HCT116 (cell line): Measurements from ENCODE around the gene SEC24D. TPM values are rescaled to one million over a fixed set of nuclear protein-coding genes. Genes with fewer than 3 reads are reported as not detected.

ENCODE experiments used
- ATAC-seq: fragments of 200-7000 bp; cut with Tn5 transposase; 2 replicates; pipeline ENCODE4 v1.9.1; 2020; ENCODE audit warnings: mild to moderate bottlenecking, moderate library complexity
- BruUV-seq: library from RNA; stranded (reverse); fragments of 400-500 nt; replicated peaks from 2 replicates; lab custom pipeline; 2021; lab: Mats Ljungman, UMichigan
- CTCF ChIA-PET: fragments of 300-600 bp; sonication (Branson Sonifier 250); formaldehyde crosslinking; loops from one replicate; lab custom pipeline; 2021; ENCODE audit warnings: antibody characterized with exemption; lab: Charles Lee
- POLR2A ChIA-PET: fragments of 300-600, 350-600 bp; sonication (Branson Sonifier 250); formaldehyde crosslinking; loops from one replicate; lab custom pipeline; 2021; ENCODE audit warnings: antibody characterized with exemption; lab: Charles Lee
- RAD21 ChIA-PET, 2 experiments: fragments of 300-600 bp; sonication (Branson Sonifier 250); formaldehyde crosslinking; loops; one replicate each; lab custom pipeline; 2023; ENCODE audit warnings: low total read pairs in 2 of 2; ENCODE audit not compliant: uncharacterized antibody in 2 of 2, unreplicated experiment in 2 of 2, low non-redundant PET in 1 of 2; lab: Charles Lee
- DNase-seq: peaks from one replicate; pipeline ENCODE4 v3.0.0-alpha.2; 2010; ENCODE audit warnings: low read depth, low spot score
- H2AFZ ChIP-seq: fragments of 200-600 bp; shearing (Covaris generic), sonication (generic); 2 replicates; pipeline ENCODE4 v1.6.1; 2017; ENCODE audit warnings: low read depth, mixed run types, mixed read lengths, antibody characterized with exemption, low read length; ENCODE audit not compliant: poor library complexity, severe bottlenecking
- H3K27ac ChIP-seq: 2 replicates; pipeline ENCODE4 v1.5.1; 2012; ENCODE audit warnings: low read depth, low read length
- H3K27me3 ChIP-seq: fragments of 200-600 bp; sonication (generic); 2 replicates; pipeline ENCODE4 v1.6.1; 2016; ENCODE audit warnings: mixed run types, low read length, mixed read lengths; ENCODE audit not compliant: insufficient read depth
- H3K36me3 ChIP-seq, 2 experiments: fragments of 200-500 bp in 1 of 2; fragments of 200-600 bp in 1 of 2; sonication (Bioruptor generic) in 1 of 2; sonication (generic) in 1 of 2; 2 replicates each; pipeline versions ENCODE4 v1.5.1 to v1.6.1; 2014 to 2016; ENCODE audit warnings: low read length in 2 of 2, inconsistent platforms in 1 of 2, mixed read lengths in 1 of 2, mixed run types in 1 of 2; ENCODE audit not compliant: insufficient read depth in 2 of 2, control insufficient read depth in 1 of 2
- H3K4me1 ChIP-seq, 2 experiments: fragments of 200-600 bp in 1 of 2; sonication (generic) in 1 of 2; 2 replicates each; pipeline versions ENCODE4 v1.5.1 to v1.6.1; 2012 to 2017; ENCODE audit warnings: low read length in 2 of 2, inconsistent platforms in 1 of 2, mild to moderate bottlenecking in 1 of 2, mixed read lengths in 1 of 2, mixed run types in 1 of 2, moderate library complexity in 1 of 2; ENCODE audit not compliant: insufficient read depth in 2 of 2, control insufficient read depth in 1 of 2
- H3K4me2 ChIP-seq: fragments of 200-600 bp; sonication (generic); 2 replicates; pipeline ENCODE4 v1.6.1; 2017; ENCODE audit warnings: mixed run types, low read length, mixed read lengths
- H3K4me3 ChIP-seq, 2 experiments: fragments of 200-600 bp in 1 of 2; sonication (generic) in 1 of 2; replicated peaks in 1 of 2; 2 replicates each; pipeline ENCODE4 v1.5.1; 2011 to 2016; ENCODE audit warnings: low read length in 2 of 2, control low read depth in 1 of 2, low read depth in 1 of 2, mild to moderate bottlenecking in 1 of 2, mixed read lengths in 1 of 2, mixed run types in 1 of 2
- H3K79me2 ChIP-seq: fragments of 200-600 bp; sonication (generic); 2 replicates; pipeline ENCODE4 v1.6.1; 2017; ENCODE audit warnings: mild to moderate bottlenecking, mixed run types, low read length, moderate library complexity, mixed read lengths; ENCODE audit not compliant: insufficient read depth
- H3K9ac ChIP-seq: fragments of 200-600 bp; sonication (generic); 2 replicates; pipeline ENCODE4 v1.6.1; 2016; ENCODE audit warnings: low read length, mixed read lengths
- H3K9me2 ChIP-seq: fragments of 200-600 bp; sonication (generic), shearing (Covaris generic); 2 replicates; pipeline ENCODE4 v1.6.1; 2017; ENCODE audit warnings: mixed run types, mild to moderate bottlenecking, moderate library complexity; ENCODE audit not compliant: insufficient read depth
- H3K9me3 ChIP-seq, 2 experiments: fragments of 200-500 bp in 1 of 2; fragments of 200-600 bp in 1 of 2; sonication (Bioruptor generic) in 1 of 2; sonication (generic) in 1 of 2; 2 replicates each; pipeline ENCODE4 v1.6.1; 2014 to 2017; ENCODE audit warnings: low read length in 2 of 2, mixed read lengths in 2 of 2, inconsistent platforms in 1 of 2, low read depth in 1 of 2, mild to moderate bottlenecking in 1 of 2, mixed run types in 1 of 2, moderate library complexity in 1 of 2; ENCODE audit not compliant: control insufficient read depth in 1 of 2, insufficient read depth in 1 of 2
- H4K20me1 ChIP-seq: fragments of 200-600 bp; sonication (generic), shearing (Covaris generic); 2 replicates; pipeline ENCODE4 v1.6.1; 2017; ENCODE audit warnings: mixed run types, mild to moderate bottlenecking, moderate library complexity; ENCODE audit not compliant: insufficient read depth
- CBX3 ChIP-seq: IDR thresholded peaks from 2 replicates; pipeline ENCODE4 v1.6.1; 2012; ENCODE audit warnings: low read depth
- EGR1 ChIP-seq: IDR thresholded peaks from 2 replicates; pipeline ENCODE4 v1.6.1; 2012; ENCODE audit warnings: low read depth
- ELF1 ChIP-seq: IDR thresholded peaks from 2 replicates; pipeline ENCODE4 v1.6.1; 2012; ENCODE audit warnings: low read depth, borderline replicate concordance
- EZH2phosphoT487 ChIP-seq: fragments of 200-600 bp; IDR thresholded peaks from 2 replicates; pipeline ENCODE4 v1.6.1; 2018; ENCODE audit warnings: antibody characterized with exemption, borderline replicate concordance
- SP1 ChIP-seq: IDR thresholded peaks from 2 replicates; pipeline ENCODE4 v1.6.1; 2012; ENCODE audit warnings: low read depth
- SRF ChIP-seq: IDR thresholded peaks from 2 replicates; pipeline ENCODE4 v1.6.1; 2012; ENCODE audit warnings: low read depth
- ZFX ChIP-seq: fragments of 450-650 bp; IDR thresholded peaks from 2 replicates; pipeline ENCODE4 v1.6.1; 2017
- ZNF274 ChIP-seq: fragments of 200-500 bp; sonication (Bioruptor generic); IDR thresholded peaks from 2 replicates; pipeline ENCODE4 v1.6.1; 2014; ENCODE audit warnings: mild to moderate bottlenecking, low read depth, low read length, inconsistent platforms
- intact Hi-C: fragments of 100-400 bp; cut with micrococcal nuclease; formaldehyde crosslinking; loops from 2 replicates; pipeline ENCODE4 v1.10.0; 2022
- total RNA-seq: library from RNA; stranded (reverse); gene quantifications from one replicate; pipeline ENCODE4 v1.2.1, GENCODE V29; 2021; ENCODE audit not compliant: unreplicated experiment
- TF ChIP-seq, protein P1 (sequence below): IDR thresholded peaks from 2 replicates; pipeline ENCODE4 v1.6.1; 2012; ENCODE audit warnings: low read depth

The SEC24D gene
- total RNA-seq, 1 experiment from 2014 or later: 28.5 TPM

DNA sequence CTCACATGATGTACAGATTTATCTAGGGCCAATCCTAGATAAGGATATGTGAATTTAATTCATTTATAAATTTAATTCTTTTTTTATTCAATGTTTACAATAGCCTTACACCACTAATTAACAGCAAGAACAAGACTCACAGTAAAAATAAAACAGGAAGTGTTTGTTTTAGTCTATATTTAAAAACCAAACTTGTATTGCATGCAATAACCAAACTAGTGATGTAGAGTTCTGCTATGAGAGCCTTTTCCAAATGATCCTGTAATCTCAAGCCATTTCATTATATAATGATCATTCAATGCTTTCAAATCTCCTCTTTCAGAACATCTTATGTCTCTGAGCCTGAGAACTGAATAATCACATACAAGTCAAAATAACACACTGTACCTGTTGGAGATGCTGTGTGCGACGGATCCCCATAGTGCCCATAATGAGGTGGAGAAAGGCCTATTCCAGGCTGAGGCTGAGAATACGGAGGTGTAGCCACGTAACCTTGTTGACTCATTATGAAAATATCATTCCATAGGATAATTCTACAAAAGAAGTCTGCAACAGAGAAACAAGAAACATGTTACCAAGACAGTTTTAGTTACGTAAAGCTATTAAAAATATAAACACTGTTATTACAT, 2.6 kb downstream of the SEC24D start:
- Histone ChIP-seq H3K27ac (no peak overlapping the region), H3K9me3 (no peaks in the 10 kb centered on the region), H3K4me2 (no peak overlapping the region), H4K20me1 (no peaks in the 10 kb centered on the region), H3K4me3 (no peak overlapping the region), H3K9ac (no peak overlapping the region), H3K27me3 (no peaks in the 10 kb centered on the region), H3K79me2 (peaks cover 16% of the 10 kb centered on the region; the same call in 1 of the 2 replicates), H2AFZ (no peak overlapping the region), H3K9me2 (no peaks in the 10 kb centered on the region), H3K4me1 (peaks cover 3 to 18% of the 10 kb centered on the region in 2 experiments; a peak in 2 of 4 replicates), H3K36me3 (peaks cover 4% of the 10 kb centered on the region in 2 experiments; a peak in 2 of 4 replicates)
- CTCF ChIA-PET: no interaction called here
- POLR2A ChIA-PET: no interaction called here
- intact Hi-C loops: no loop called here
- RAD21 ChIA-PET: no interaction called here
- DNase-seq: no peak
- BruUV-seq: no TSS peak
- TF ChIP-seq ELF1: no peak
- TF ChIP-seq ZFX: no peak
- no peak for TF ChIP-seq ZNF274
- no peak for TF ChIP-seq EGR1
- TF ChIP-seq SRF: no peak
- no peak for TF ChIP-seq SP1
- TF ChIP-seq, protein P1, sequence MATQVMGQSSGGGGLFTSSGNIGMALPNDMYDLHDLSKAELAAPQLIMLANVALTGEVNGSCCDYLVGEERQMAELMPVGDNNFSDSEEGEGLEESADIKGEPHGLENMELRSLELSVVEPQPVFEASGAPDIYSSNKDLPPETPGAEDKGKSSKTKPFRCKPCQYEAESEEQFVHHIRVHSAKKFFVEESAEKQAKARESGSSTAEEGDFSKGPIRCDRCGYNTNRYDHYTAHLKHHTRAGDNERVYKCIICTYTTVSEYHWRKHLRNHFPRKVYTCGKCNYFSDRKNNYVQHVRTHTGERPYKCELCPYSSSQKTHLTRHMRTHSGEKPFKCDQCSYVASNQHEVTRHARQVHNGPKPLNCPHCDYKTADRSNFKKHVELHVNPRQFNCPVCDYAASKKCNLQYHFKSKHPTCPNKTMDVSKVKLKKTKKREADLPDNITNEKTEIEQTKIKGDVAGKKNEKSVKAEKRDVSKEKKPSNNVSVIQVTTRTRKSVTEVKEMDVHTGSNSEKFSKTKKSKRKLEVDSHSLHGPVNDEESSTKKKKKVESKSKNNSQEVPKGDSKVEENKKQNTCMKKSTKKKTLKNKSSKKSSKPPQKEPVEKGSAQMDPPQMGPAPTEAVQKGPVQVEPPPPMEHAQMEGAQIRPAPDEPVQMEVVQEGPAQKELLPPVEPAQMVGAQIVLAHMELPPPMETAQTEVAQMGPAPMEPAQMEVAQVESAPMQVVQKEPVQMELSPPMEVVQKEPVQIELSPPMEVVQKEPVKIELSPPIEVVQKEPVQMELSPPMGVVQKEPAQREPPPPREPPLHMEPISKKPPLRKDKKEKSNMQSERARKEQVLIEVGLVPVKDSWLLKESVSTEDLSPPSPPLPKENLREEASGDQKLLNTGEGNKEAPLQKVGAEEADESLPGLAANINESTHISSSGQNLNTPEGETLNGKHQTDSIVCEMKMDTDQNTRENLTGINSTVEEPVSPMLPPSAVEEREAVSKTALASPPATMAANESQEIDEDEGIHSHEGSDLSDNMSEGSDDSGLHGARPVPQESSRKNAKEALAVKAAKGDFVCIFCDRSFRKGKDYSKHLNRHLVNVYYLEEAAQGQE: no peak
- TF ChIP-seq EZH2phosphoT487: no peak
- TF ChIP-seq CBX3: no peak
- no peak for ATAC-seq
